Activated T-helper 1 cell treated with Interleukin-2 at 50 U/mL for 16 hours (primary cell): ENCODE measurements around the gene XPC.

Source experiments
- DNase-seq: peaks from one replicate; pipeline ENCODE4 v3.0.0-alpha.2; 2020; ENCODE audit warnings: low read depth

Gene XPC

DNA sequence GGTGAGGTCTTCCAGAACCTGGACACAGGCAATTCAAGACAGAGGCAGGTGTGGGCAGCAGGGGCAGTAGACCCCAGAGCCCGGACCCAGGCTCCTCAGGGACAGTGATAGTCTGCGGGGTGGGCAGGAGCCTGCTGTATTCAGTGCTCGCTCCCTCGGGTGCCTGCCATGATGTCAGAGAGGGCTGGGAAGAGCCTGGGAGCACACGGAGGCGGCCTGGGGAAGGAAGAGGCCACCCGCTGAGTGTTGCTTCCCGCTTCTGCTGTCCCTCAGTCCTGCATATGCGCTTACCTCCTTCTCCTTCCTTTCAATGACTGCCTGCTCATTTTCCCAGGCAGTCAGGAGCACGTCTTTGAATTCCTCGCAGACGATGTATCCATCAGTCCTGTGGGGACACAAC lies 30.8 kb downstream of the XPC start:
- DNase-seq = no peak

DNA sequence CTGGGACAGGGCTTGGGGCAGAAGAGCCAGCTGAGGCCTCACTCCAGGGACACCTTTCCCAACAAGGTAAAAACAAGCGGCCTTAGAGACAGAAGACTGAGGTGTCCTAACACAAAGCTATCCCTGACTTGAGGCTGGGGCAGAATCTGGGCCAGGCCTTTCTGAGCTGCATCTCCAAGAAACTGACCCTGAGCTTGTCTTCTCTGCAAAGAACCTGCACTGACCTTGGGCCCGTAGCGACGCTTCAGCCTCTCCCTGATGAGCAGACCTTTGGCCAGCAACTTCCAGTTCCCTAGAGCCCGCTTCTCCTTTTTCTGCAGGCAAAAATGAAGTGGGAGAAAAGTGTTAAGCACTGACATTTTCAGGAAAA lies 31.4 kb downstream of the XPC start:
- DNase-seq = no peak

DNA sequence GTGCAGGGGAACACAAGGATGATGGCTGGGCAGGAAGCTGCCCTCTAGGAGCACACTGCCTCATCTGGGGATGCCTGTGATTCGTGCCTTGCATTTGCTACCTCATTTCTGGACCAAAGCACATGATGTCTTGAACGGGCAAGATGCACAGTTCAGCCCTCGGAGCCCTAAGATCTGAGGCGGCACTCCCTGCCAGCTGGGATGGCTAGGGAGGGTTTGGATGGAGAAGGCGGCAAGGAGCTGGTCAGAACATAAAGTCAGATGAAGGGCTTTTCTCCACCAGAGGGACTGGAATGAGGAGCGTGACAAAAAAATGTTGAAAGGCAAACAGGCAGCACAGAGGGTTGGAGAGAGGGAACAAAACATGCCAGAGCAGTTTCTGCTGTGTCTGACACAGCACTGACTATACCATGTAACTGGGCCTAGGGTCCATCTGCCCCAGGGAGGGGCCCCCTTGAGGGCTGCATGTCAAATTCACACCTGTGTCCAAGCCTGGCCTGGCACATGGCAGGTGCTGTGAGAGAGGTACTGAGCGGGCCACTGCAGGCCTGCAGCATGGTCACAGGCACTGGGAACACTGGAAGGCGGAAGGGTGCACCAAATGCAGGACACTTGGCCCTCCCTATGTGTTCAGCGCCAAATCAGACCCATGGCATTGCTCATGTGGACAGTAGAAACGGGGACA lies 31.9 kb downstream of the XPC start:
- no peak for DNase-seq

DNA sequence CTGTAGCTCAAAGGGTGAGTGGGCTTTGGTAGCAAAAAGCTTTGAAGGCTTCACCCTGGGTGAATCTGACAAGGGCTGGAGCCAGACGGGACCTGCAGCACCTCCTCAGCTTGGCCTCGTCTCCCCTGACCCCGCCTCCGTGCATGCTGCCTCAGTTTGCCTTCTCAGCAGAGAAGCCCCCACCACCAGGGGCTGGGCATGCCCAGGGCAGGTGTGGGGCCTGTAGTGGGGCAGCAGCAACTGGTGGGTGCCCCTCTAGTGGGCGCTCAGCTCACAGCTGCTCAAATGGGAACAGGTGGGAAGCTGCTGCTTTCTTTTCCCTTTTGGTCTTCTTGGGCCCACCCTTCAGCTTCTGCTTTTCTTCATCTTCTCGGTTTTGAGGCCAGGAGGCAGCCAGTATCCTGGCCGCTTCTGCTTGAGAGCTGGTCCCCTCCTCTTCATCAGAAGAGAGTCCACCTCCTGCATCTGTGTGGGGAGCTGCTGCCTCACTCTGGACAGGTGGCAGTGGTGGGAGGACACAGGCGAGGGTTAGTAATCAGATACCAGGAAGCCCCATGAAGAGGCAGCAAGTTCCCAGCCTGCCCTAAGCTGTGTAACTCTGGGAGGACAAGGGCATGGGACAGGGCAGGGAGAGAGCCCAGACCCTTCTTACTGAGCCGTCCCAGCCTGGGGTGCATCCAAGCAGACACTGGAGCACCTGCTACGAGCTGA lies 32.6 kb downstream of the XPC start:
- DNase-seq = no peak

DNA sequence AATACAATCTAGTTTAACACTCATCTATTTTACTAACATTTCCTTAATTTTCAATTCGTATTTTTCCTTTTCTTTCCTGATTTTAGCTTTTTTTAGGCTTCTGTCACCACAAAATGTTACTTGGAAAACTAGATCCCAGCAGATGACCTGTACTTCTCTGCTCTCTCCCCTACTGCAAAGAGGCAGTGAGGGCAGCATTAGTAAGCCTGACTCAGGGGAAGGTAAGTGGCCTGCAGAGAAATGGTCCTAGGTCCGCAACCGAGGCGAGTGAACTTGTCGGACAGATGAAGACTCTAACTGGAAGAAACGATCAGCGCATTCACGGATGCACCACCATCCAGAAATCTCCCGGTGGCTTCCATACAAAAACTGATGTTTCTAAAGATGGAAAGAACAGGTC lies 33.2 kb downstream of the XPC start:
- DNase-seq = no peak

DNA sequence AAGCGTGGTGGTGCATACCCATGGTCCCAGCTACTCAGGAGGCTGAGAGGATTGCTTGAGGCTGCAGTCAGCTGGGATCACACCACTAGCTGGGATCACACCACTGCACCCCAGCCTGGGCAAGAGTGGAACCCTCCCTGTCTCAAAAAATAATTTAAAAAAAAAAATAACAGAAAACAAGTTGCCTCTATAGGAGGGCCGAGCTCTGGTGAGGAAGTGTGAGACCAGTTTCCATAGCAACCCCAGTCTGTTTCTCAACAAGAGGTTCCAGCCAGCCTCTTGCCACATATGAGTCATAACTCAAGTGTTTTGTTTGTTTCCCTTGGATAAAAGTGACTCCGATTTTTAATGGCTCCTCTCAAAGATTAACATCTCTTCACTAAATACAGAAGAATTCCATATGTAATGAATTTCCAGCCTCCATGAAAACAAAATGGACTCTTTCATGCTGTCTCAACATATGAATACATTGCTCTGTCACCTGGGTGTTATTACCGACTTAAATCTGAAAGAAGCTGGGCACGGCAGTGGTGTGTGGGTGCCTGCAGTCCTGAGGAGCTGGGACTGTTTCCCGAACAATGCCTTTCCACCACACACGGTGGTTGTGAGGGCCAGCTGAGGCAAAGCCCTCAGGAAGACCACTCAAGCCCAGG lies 33.9 kb downstream of the XPC start:
- DNase-seq = peak; percentile 46

DNA sequence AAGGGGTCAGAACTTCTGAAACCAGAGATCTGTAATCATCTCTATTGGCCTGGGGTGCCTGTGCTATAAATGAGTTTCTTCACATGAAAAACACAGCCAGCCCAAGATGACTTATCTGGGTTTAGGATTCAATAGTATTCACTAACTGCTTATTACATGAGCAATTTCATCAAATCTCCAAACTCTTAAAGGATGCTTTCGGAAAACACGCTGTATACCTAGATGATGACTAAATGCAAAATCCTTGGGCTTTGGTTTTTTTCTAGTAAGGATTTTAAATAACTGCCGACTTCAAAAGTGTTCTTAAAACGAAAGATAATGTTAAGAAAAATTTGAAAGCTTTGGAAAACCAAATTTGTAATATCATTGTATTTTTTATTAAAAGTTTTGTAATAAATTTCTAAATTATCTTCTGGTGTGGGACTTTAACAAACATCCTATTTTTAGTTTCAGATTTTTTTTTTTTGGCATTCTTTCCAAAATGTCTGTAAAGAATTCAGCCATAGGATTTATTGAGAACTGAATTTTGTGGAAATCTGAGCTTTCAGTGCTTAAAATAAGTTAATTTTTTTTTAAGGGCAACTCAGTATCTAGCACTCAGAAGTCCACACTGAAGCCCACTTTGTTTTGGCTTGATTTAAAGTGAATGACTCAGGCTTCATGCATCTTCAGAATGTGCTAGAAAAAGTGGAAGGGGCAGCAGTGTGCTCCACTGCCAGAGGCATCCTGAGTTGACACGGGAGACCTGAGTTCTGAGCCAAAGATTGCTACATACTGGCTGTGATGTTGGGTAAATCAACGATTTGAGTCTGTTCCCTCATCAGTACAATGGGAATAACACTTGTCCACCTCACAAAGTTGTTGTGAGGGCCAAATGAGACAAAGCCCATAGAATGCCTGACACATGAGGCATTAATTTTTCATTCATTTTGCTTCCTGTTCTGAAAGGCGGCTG lies 34.9 kb downstream of the XPC start:
- DNase-seq = no peak

DNA sequence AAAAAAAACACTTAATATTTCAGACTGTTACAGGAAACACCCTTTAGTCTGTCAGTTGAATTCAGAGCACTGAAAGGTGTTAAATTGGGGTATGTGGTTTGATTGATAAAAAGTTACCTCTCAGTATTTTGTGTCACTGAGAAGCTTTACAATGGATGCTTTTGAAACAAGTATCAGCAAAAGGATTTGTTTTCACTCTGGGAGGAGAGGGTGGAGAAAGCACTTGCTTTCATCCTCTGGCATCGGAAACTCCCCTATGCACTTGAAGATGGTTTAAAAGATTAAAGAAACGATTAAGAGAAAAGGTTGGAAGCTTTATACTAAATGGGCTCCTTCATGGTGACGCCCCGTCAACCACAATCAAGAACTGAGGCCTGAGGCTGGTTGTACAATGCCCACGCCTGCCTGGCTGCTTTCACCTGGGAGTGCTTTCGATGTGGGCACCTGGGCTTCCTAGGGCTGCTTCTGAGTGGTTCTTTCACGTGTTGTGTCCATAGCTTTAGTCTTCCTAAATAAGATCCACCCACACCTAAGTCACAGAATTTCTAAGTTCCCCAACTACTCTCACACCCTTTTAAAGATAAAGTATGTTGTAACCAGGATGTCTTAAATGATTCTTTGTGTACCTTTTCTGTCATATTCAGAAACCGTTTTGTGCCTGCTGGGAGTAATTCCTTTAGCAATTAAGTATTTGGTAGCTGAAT lies 35.7 kb downstream of the XPC start:
- DNase-seq = peak; percentile 26

DNA sequence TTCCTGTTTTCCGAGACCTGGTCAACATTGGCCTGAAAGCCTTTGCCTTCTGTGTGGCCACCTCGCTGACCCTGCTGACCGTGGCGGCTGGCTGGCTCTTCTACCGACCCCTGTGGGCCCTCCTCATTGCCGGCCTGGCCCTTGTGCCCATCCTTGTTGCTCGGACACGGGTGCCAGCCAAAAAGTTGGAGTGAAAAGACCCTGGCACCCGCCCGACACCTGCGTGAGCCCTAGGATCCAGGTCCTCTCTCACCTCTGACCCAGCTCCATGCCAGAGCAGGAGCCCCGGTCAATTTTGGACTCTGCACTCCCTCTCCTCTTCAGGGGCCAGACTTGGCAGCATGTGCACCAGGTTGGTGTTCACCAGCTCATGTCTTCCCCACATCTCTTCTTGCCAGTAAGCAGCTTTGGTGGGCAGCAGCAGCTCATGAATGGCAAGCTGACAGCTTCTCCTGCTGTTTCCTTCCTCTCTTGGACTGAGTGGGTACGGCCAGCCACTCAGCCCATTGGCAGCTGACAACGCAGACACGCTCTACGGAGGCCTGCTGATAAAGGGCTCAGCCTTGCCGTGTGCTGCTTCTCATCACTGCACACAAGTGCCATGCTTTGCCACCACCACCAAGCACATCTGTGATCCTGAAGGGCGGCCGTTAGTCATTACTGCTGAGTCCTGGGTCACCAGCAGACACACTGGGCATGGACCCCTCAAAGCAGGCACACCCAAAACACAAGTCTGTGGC lies 36.6 kb downstream of the XPC start:
- no peak for DNase-seq

DNA sequence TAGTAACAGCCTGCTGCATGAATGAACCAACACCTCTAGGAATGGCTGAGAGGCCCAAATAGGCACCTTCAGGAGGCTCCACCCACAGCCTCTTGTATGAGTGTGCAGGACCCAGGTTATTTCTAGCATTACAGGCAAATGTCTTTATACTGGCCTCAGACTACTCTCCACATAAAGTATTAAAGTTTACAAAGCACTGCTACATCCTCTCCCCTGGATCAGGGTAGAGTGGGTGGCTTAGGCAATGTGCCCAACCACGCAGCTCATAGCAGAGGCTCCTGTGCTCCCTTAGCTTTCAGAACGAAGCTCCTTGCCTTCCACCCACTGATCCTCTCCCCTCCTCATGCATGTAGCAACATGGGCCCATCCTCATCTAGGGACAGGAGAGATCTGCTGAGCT lies 37.3 kb downstream of the XPC start:
- no peak for DNase-seq

DNA sequence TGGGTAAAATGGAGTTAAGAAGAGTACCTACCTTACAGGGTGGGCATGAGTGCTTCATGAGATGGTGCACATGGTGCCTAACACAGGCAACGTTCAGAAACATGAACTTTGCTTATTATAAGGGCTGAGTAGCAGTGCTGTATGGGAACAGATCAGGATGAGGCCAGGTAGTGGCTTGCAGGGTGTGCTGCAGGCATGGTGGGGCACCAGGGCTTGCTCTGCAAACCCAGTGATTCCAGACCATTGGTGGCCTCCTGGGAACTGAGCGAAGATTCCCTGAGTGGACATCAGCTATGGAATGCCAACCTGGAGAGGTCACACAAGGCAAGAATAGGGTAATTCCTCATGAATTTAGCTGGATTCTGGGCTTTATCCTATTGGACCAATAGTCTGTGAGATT lies 37.7 kb downstream of the XPC start:
- DNase-seq = no peak

DNA sequence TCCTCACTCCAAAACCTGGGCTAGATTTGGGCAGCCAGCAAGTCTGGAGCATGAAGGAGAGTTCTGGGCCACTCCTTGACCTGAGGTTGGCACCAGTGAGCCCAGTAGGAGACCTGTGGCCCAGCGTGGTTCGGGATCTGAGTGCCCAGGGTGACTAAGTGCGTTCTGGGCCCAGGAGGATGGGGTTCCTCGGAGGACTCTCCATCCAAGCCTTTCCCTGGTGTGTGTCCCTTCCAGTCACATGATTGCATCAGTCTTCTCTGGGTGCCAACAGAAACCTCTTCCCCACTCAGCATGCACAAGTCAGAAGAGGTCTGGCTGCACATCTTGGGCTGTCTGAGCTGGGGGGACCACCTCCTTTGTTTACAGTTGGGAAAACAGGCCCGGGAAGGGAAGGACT lies 38.6 kb downstream of the XPC start:
- DNase-seq = no peak

DNA sequence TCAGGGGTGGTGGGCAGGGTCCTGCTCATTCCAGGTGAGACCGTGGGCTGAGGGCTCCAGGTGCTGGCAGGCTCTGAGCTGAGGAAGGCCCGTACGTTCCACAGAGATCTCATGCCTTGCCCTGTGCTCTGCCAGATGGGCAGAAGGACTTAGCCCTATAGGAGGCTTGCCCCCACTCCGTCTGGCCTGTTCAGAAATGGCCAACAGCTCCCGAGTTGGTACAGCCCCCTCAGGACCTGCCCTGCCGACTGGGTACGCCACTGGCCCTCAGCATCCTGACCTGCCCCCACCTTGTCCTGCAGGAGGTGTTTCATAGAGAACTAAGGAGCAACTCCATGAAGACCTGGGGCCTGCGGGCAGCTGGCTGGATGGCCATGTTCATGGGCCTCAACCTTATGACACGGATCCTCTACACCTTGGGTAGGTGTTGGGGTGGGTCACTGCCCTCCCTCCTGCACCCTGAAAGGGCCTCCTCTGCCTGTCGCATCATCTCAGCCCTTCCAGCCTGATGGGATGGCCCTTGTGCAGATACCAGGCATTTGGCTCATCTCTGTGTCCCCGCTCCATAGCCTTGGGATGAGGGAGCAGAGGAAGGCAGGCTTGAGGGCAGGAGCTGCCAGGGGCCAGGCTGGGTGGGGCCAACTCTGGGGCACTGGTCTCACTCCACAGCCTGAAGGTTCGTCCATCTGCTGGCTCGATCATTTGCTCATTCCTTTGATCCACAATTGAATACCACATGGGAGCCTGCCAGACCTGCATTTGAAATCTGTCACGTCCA lies 39.3 kb downstream of the XPC start:
- no peak for DNase-seq

DNA sequence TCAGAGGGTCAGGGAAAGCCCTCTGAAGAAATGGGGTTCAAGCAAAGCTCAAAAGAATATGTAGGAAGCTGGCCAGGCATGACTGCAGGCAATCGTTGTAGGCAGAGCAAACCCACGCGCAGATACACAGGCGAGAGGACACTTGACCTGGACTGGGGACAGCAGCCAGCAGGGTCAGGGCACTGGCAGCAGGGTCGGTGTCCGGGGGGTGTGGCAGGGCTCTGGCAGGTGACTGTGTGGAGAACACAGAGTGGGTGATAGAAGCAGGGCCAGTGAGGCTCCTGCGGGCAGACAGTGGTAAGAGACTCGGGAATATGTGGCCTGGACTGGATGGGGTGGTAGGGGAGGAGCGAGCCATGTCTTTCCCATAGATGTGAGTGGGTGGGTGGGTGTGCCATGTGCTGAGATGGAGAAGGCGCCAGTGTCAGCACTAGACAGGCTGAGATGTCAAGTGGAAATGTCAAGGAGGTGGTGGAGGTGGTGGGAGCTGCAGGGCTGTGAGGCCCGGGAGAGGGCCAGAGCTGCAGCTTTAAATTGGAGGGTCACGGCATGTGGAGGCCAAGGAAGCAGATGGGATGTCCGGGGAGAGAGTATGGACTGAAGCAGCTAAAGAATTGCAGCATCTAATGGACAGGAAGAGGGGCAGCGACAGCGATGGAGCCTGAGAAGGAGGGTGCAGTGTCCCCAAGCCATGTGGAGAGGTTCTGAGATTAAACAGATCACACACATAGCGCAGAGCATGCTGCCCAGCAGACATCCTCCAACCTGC lies 40.1 kb downstream of the XPC start:
- no peak for DNase-seq

DNA sequence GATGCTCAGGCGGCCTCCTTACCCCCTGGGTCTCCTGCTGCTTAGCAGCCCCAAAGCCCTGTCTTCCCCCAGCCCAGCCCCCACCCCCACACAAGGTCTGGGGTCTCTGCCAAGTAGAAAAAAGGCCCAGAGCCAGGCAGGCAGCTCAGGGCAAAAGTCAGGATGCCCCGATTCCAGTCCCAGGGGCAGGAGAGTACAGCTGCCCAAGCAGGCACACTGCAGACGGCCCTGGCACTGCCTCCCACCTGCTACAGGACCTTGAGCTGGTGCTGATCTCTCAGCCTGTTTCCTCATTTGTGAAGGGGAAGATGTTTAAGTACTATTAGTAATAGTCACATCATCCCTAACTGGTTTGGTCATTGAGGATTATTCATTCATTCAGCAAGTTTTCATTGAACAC lies 41.0 kb downstream of the XPC start:
- no peak for DNase-seq

DNA sequence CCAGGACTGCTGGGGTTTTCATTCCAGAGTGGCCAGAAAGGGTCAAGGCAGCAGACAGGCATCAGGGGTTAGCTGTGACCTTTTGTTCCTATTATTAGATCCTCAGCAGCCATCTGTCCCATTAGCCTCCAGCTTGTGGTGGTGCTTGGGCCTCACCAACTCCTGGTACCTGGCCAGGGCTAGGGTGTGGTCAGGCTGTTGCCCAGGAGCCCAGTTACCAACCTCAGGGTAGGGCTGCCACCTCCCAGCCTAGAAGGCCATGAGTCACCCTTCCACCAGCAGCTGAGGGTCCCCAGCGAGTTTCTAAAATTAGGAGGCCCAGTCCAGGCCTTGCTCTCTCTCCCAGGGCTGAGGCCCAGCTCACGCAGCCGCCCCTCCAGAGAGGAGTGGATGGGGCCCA lies 41.4 kb downstream of the XPC start:
- DNase-seq = no peak

DNA sequence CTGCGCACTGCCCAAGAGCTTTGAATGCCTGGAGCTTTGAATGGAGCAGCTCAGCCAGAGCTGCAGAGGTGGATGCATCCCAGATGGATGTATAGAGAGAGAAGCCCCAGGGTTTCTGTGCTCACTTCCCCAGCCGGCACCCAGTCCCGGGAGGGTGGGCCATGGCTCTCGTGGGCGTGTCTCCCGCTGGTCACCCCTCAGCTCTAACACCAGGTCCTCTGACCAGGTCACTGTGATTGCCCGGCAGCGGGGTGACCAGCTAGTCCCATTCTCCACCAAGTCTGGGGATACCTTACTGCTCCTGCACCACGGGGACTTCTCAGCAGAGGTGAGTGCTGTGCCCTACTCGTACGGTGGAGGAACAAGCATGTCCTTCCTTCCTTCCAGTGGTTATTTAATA lies 42.8 kb downstream of the XPC start:
- DNase-seq = no peak

DNA sequence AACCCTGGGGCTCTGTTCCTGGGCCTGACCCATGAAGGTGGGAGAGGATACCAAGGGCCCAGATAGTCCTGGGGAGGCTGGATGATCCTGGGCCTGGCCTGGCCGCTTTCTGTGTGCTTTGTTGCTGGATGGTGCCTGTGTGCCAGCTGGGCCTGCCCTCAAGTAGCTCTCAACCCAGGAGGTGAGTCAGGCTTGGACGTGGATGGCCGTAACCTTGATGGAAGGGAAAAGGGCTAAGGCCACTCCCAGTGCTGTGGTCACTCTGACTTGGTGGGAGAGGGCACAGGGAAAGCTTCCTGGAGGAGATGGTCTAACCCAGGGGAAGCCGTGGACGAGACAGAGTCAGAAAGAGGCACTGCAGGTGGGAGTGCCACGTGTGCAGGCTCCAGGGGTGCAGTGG lies 44.1 kb downstream of the XPC start:
- no peak for DNase-seq

DNA sequence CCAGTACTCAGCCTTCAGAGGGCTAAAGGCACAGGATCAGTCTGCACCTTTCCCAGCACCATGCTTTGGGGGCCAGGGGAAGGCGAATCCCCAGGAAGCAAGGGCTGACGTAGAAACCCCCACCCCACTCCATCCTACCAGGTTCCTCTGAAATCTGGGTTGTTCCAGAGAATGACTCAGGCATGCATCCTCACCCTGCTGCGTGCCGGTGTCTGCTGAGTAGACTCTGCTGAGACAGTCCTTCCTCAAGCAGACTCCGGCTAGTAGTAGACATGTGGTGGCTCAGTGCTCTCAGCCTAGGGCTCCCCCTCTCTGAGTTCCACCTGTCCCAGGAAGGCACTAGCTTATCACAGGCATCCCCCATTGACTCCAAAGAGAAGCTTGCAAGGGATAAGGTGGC lies 44.5 kb downstream of the XPC start:
- DNase-seq = no peak
